GM21447 (cell line): ENCODE measurements around the gene PPL.
"Not testable (repeated sequence)": the region's sequence is repeated elsewhere in the genome, so short reads cannot be mapped to it uniquely, and the experiment has no call there.

Experiments used
- ATAC-seq: cut with Tn5 transposase; IDR thresholded peaks from one replicate; pipeline ENCODE4 v1.9.1; 2021; ENCODE audit not compliant: unreplicated experiment

Gene PPL

DNA sequence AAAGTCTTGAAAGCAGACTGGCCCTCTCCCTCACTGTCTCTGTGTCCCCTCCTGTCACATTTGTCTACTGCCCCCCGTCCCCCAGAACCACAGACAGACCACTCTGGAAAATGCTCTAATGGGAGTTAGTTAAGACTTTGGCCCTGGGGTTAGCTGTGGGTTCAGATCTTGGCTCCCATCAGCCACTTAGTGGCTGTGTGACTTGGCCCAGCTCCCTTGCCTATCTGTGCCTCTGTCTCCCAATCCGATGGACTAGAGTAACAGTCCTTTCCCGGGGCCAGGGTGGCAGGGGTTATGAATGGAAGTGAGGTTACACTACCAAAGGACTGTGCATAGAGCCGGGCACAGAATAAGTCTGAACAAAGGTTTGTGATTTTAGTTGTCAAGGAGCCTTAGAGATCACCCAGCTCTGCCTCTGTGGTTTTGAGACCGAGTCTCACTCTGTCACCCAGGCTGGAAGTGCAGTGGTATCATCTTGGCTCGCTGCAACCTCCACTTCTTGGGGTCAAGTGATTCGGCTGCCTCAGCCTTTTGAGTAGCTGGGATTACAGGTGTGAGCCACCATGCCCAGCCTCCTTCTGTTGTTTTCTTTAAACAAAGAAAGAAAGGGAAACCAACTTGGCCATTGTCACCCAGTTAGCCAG lies 23.7 kb downstream of the PPL start:
- ATAC-seq = no peak

DNA sequence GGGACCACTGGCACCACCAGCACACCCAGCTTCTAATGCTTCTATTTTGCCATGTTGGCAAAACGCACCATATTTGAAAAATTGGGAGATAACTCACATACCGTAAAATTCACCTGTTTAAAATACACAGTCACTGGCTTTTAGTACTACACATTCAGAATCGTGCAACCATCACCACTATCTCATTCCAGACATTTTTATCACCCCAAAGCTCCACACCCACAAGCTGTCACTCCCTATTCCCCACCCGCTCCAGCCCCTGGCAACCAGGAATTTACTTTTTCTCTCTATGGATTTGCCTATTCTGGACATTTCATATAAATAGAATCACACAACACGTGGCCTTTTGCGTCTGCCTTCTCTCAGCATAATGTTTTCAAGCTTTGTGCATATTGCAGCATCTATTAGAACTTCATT lies 25.0 kb downstream of the PPL start:
- no peak for ATAC-seq

DNA sequence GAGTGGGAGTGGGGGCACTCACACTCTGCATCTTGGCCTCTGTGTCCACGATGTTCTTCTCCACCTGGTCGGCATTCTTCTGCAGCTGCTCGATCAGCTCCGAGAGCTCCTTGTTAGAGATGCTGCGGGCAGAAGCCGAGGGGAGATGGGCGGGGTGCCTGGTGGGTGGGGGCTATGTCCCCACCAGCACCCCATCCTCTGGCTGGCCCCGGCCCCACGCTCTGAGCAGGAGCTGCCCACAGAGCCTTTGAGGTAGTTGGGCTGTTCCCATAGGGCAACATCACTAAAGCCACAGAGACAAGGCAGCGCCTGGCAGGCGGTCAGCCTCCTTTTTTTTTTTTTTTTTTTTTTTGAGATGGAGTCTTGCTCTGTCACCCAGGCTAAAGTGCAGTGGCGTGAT lies 26.1 kb downstream of the PPL start:
- no peak for ATAC-seq

DNA sequence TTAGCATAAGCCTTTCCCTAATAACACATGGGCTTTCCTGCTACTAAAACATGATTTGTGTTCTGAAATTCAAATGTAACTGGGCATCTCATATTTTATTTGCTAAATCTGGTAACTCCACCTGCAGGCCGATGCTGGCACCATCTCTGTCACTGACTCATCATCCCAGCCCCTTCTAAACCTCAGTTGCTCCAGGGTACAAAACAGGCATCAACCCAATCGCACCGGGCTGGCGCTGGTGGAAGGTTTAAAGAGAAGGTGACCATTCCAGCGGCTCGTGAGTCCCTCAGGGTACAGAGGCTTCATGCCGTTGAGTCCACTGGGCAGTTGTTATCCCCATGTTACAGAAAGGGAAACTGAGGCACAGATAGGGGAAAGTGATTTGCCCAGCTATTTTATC lies 27.1 kb downstream of the PPL start:
- ATAC-seq = no peak

DNA sequence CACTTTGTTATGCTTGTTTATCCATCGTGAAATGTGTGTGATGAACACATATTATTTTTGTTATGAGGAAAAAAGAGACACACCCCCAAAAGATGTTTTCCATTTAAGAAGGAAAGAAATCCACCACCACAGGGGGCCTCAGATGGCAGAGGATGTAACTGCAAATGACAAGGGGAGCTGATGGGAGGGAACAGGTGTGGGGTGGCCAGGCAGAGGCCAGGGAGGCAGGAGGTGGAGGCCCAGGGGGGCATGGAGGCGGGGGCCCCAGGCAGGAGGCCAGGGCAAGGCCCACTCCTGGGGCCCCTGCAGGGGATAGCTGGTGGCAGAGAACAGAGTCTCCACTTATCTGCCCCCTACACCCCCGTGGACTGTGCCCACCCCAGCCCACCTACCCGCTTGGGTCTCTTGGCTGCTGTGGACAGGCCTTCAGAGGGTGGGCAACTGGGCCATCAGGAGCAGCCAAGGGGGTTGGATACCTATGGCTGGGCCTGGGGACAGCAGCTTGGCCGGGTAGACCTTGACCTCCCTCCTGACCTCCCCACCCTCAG lies 28.0 kb downstream of the PPL start:
- ATAC-seq = no peak

DNA sequence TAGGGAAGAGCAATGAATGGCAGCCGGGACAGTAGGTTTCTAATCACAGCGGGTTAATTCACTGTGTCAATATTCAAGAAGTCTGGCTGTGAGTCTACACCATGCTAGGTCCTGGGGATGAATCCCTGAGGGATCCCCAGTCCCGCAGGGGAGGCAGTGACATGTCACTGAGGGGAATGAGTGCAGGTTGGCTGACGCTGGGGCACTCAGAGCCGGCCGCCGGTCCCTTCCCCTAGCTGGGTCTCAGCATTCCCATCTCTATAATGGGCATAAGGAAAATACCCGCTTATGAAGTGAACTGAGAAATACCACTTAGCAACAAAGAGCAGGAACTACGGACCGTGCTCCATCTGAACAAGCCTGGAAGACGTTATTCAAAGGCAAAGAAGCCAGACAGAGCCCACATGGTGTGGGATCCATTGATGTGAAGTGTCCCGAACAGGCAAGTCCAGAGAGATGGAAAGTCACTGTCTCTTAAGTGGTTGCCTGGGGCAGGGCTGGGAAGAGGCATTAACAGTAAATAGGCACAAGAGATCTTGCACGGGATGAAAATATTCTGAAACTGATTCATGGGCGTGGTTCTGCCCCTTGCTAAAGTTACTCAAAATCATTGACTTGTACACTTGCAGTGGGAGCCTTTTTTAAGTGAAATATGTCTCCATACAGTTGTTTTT lies 31.9 kb downstream of the PPL start:
- no peak for ATAC-seq

DNA sequence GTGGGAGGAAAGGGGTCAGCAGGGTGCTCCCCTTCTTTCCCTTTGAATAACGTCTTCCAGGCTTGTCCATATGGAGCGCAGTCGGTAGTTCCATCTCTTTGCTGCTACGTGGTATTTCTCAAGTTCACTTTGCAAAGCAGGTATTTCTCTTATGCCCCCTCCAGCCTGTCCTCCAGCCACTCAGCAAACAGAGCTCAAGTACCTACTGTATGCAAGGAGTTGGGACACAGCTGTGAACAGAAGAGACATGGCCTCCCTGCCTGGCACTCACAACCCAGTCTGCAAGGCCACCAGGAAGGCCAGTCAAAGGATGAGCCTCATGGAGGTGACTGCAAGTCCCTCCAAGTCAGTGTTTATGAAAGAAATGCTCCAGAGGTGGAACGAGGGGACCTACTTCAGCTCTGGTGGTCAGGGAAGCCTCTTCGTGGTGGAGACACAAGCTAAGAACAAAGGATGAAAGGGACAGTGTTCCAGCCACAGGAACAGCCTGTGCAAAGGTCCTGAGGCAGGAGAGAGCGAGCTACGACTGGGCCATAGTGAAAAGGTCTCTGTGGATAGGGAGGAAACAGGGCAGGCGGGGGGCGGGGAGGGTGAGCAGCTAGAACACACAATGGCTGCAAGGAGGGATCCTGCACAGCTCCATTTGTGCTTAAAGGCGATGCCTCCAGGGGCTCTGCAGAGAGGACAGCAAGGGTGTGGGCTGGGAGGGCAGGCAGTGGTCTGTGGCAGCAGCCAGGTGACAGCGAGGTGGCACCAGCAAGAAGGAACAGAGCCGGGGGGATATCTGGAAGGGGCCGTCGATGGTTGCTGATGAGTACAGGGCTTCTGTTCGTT lies 32.6 kb downstream of the PPL start:
- ATAC-seq = no peak

DNA sequence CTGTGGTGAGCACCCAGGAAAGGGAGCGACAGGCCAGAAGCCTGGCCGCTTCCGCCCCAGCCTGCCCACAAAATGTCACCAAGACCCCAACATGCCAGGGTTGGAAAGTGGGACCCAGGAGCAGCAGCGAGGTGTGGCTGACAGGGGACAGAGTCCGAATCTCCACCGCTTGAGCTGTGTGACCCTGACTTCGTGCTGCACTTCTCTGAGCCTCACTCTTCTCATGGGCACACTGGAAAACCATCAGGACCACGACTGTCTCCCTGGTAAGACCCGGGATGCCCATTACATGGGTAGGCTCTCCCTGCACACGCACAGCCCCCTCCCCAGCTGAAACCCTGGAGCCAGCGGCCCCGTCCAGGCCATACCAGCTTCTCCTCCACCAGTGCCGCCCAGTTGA lies 34.9 kb downstream of the PPL start:
- no peak for ATAC-seq

DNA sequence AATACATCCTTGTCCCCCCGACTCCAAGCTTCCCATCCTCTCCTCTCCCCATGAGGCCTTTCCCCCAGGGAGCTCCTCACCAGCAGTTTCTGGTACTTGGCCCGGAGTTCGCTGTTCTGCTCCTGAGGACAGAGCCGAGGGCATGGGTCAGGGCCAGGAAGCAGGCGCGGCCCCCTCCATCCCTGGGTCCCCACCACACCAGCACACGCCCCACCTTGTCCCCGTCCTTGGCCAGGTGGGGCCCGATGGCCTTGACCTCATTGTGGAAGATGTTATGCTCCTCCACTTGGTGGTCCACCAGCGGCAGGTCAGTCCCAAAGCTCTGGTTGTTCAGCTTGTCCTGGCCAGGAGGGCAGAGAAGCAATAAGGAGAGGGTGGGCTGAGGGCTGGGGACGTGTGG lies 36.2 kb downstream of the PPL start:
- no peak for ATAC-seq

DNA sequence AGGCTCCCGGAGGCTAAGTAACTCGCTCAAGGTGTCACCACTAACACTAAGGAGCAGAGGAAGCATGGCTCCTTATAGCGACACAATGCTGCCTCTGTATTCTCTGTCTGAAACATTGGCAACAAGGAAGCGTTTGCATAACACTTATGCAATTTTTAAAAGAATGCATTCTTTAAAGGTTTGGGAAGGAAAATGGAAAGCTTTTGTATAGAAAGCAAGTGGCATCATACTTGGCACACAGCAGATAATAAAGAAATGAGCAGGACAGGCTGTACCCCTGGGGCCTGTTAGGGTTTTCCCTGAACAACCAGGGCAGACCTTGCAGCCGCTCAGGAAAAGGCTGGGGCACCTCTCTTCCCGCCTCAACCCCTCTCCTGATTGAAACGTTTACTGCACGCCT lies 36.9 kb downstream of the PPL start:
- ATAC-seq = no peak

DNA sequence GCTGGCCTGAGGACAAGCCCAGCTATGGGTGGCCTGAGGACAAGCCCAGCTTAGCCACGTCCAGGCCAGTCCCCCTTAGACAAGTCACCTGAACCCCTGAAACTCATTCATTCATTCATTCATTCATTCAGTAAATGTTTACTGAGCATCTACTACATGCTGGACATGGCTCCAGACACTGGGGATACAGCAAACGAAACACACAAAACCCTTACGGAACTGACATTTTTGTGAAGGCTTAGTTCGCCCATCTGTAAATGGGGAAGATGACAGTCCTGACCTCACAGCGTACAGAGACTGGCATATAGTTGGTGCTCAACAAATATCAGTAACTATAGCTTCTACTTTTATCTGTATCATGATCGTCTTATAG lies 37.5 kb downstream of the PPL start:
- no peak for ATAC-seq

DNA sequence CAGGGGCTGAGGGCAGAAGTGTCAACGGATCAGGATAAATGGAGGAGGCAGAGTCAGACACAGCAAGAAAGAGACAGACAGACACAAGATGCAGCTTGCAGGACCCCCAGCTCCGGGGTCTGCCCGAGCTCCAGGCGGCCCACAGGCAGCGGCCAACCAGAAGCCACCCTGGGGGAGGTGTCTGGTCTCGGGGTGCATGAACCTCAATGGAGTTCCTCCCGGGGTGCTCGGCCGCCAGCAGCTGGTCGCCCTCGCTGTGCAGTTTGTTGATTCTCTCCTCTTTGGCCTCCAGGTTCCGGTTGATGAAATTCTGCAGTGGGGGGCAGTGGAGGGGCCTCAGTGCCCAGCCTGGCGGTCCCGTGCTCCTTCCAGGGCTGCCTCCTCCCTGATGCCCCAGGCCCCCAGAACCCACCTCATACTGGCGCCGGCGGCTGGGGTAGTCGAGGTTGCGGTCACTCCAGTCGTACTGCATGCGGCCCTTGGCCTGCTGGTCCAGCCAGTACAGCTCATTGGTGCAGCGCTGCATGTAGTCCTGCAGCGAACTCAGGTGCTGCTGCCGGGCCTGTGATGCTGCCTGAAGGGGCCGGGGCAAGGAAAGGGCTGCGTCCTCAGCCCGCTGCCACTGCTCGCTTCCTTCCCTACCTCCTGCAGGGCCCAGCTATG lies 38.0 kb downstream of the PPL start:
- no peak for ATAC-seq

DNA sequence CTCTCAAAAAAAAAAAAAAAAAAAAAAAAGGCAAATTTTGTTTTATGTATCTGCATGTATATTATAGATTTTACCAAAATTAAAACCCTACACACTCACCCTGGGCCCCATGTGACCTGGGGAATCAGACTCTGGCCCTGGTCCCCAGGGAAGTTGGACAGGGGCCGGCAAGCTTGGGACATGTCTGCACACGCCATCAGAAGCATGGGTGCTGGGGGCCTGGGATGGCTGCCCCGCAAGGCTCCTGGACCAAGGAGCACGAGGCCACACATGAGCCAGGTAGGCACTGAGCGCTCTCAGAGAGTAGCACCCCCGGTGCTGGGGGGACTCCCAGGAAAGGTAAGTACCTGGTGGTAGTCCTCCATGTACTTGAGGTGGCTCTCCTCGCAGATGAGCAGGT lies 39.6 kb downstream of the PPL start:
- no peak for ATAC-seq

DNA sequence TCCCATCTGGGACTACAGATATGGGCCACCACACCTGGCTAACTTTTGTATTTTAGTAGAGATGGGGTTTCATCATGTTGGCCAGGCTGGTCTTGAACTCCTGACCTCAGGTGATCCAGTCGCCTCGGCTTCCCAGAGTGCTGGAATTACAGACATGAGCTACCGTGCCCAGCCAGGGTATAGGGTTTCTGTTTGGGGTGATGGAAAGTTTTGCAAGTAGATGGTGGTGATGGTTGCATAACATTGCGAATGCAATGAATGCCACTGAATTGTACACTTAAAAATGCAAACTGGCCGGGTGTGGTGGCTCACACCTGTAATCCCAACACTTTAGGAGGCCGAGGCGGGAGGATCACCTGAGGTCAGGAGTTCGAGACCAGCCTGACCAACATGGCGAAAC lies 40.2 kb downstream of the PPL start:
- ATAC-seq = not testable (repeated sequence)

DNA sequence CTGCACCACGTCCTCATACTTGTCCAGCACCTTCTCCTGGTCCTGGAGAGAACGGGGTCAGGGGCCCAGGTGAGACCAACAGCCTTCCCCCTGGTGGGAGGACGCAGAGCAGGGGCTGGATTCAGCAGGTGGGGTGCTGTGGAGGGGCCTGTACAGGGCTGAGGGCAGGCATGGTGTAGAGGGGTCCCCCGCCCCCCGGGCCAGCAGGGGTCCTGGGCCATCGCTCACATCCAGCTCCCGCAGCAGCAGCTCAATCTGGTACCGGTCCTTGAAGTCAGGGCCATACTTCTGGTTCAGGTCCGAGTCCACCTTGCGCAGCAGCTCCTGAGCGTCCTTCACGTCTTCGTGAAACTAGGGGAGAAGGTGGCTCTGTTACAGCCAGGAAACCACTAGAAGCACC lies 41.6 kb downstream of the PPL start:
- no peak for ATAC-seq

DNA sequence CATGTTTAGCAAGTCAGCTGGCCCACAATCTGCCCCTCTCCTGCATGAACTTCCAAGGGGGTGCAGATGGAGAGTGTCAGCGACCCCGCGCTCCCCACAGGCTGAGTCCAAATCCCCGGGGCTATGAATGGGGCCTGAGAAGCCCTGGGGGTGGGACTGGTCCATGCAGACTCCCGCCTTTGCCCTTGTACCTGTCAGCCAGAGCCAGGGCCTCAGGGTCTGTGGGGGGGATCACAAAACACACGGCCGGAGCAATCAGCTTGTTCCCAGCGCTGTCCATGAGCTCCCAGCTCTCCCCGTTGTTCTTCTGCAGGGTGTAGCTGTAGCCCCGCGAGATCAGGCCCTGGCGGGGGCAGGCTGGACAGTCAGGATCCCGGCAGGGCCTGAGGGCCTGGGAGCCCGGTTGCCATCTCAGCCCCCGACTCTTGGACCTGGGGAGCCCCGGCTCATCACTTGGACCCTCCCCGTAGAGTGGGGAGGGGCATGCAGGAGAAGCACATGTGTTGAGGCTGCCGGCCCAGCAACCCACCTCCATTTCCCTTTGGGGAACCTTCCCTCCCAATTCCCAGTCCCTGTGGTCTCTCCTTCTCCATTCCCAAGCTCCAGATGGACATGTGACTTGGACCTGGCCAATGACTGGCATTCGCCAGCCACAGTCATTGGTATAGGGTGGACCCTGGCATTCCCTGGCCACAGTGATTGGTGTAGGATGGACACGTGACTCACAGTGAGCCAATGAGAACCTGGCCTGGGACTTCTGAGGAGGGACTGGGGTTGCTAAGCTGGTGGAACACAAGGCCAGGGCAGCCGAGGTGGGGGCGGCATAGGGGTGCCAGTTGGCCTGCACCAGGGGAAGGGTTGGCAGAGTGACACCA lies 42.4 kb downstream of the PPL start:
- no peak for ATAC-seq

DNA sequence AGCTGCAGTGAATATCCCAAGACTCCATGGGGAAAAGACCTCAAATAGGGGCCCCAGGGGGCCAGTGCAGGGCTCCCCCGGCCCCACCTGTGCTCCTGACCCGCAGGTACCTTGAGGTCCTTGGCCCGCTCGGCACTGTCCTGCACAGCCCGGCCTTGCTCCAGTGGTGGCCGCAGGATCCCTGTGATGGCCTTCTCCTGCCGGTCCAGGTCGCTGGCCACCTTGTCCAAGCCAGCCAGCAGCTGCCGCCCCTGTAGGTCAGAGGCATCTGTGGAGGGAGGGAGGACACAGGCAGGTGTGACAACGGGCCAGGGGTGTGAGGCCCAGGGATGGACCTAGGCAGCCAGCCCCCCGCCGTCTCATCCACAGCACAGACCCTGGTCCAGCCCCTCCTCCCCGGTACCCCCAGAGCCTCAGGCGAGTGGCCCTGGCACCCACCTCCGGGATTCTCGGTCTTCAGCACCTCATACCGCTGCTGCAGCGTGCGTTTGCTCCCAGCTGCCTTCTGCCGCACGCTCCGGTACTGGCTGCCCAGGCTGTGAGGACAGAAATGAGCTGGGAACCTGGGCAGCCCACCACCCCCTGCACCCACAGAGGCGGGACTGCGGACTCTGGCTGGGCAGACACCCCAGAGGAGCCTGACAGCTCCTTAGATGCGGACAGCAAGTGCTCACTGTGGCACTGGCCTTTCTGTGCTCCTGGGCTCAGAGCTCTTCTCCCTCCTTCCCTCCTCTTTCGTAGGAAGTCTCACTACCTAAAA lies 43.7 kb downstream of the PPL start:
- ATAC-seq = no peak

DNA sequence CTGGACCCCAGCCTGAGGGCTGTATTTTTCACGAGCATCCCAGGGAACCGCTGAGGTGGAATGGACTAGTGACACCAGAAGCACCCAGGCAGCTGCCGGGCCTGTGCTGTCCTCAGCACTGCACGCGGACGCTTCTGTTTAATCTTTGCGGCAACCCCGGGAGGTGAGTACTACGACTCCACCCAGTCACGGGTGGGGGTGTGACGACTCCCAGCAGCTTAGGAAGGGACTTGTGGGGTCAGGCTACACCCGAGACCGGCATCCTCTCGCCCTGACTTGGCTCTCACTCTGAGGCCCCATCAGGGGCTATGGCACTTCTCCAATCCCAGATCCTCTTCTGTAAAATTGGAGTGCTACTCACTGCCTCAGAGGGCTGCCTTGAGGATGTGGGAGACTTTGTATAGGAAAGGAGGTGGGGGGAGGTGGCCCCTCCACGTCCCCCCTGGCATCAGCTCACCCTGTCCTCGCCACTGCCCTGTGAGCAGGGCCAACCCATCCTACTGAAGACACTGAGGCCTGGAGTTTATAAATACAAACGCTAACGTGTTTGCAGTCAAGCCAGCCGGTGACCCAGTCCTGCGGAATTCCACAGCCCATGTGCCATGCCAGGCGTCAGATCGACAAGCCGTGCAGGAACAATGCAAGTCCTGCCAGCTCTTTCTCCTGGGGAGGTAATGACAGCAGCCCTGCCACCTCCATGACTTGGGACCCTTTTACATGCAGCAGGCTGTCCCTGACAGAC lies 44.4 kb downstream of the PPL start:
- ATAC-seq = no peak

DNA sequence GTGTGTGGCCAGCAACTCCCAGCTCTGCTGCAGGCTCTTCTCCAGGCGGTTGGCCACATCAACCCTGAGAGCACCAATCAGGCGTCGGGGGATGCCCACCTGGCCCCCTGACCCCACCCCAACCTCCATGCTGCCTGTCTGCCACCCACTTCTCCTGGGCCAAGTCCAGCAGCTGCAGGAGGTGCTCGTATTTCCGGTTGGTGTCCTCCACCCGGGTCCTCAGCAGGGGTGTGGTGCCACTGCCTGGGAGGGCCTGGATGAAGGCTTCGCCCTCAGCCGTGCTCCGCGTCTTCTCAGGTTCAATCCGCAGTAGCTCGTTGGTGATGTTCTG lies 45.1 kb downstream of the PPL start:
- no peak for ATAC-seq
